ENCODE measurements around the gene AGAP6.
"Not testable (repeated sequence)": the region's sequence is repeated elsewhere in the genome, so short reads cannot be mapped to it uniquely, and the experiment has no call there.

The AGAP6 gene

DNA sequence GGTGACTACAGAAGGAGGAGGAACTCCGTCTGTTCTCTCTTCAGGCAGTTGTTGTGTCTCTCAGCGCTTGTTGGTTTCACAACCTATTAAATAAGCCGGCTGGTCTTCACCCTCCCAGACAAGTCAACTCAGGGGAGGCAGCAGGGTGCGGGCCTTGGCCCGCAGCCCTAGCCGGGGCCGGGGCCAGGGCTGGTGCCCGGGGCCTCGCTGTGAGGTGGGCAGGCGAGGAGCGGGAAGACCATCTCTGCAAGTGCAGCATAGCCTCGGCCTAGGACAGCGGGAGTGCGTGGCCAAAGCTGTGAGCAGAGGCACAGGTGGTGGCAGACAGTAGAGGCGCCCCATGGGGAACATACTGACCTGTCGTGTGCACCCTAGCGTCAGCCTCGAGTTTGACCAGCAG is at the start of gene AGAP6:
TSS of gene AGAP6 (plus strand) at position 31 of the 400 bp plus-strand sequence. CDS start at position 341, 310 bp downstream.
- not testable (repeated sequence) for H3K27me3 Mint-ChIP-seq, H3K4me1 Mint-ChIP-seq, ATAC-seq, H3K9me3 Mint-ChIP-seq, H3K27ac Mint-ChIP-seq, H3K4me3 Mint-ChIP-seq
- H3K36me3 Mint-ChIP-seq = peaks cover 20% of the 10 kb centered on the region

- H3K9me3 Mint-ChIP-seq, H3K36me3 Mint-ChIP-seq, H3K27me3 Mint-ChIP-seq: not testable (repeated sequence)
- peak; percentile 94 for ATAC-seq
- peak within 1 kb of the TSS; percentile 95 for H3K27ac Mint-ChIP-seq
- H3K4me3 Mint-ChIP-seq = peak within 1 kb of the TSS; percentile 99
- peaks cover 35% of the 10 kb centered on the region for H3K4me1 Mint-ChIP-seq
Observed at GRCh38 chr10:49941447-49942338, 46.5 kb upstream of the AGAP6 start, which contains the start of the genes PARG and TIMM23B. Gene PARG, minus strand, starts transcription at chr10:49942027. Its CDS starts 302 bp downstream, at chr10:49941725. Gene TIMM23B, plus strand, starts transcription at chr10:49942053. Its CDS starts 142 bp downstream, at chr10:49942195.

GRCh38 chr10:49942339-49942705 is 45.9 kb upstream of the AGAP6 start:
- Mint-ChIP-seq H3K4me3 (peak overlapping the region; percentile 99), H3K4me1 (peaks cover 35% of the 10 kb centered on the region), H3K27ac (peak overlapping the region; percentile 95)
- H3K36me3 Mint-ChIP-seq, H3K27me3 Mint-ChIP-seq, H3K9me3 Mint-ChIP-seq, ATAC-seq: not testable (repeated sequence)

DNA sequence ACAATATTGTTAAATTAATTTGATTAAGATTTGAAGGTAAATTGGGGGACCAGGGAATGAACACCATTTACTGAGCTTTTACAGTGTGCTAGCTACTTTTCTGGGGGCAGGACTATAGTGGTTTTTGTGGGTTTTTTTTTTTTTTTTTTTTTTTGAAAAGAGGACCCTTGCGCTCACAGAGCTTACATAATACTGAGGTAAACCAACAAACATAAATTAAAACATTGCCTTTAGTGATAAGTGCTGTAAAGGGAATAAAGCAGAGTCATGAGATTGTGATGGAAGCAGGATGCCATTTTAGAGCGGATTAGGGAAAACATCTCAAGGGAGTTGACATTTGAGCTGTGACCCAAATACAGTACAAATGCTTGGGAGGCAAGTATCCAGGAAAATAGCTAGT is 44.6 kb upstream of the AGAP6 start:
- peak overlapping the region; percentile 95 for H3K27ac Mint-ChIP-seq
- H3K36me3 Mint-ChIP-seq = peaks cover 11% of the 10 kb centered on the region
- ATAC-seq, H3K27me3 Mint-ChIP-seq, H3K4me3 Mint-ChIP-seq, H3K9me3 Mint-ChIP-seq: not testable (repeated sequence)
- peaks cover 35% of the 10 kb centered on the region for H3K4me1 Mint-ChIP-seq

DNA sequence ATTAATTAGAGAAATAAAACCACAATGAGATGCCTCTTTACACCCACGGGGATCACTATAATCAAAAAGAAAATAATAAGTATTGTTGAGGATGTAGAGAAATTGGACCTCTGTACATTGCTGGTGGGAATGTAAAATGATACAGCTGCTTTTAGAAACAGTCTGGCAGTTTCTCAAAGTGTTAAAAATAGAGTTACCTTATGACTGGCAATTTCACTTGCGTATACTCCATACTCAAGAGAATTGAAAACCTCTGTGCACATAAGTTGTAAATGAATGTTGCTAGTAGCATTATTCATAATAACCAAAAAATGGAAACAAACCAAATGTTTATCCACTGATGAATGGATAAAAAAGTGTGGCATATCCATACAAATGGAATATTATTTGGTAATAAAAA is 40.1 kb upstream of the AGAP6 start:
- not testable (repeated sequence) for H3K4me1 Mint-ChIP-seq, H3K9me3 Mint-ChIP-seq, H3K27ac Mint-ChIP-seq, H3K27me3 Mint-ChIP-seq, ATAC-seq, H3K4me3 Mint-ChIP-seq
- peaks cover 11% of the 10 kb centered on the region for H3K36me3 Mint-ChIP-seq

- not testable (repeated sequence) for H3K27ac Mint-ChIP-seq, H3K4me1 Mint-ChIP-seq, H3K4me3 Mint-ChIP-seq, ATAC-seq, H3K9me3 Mint-ChIP-seq, H3K27me3 Mint-ChIP-seq
- H3K36me3 Mint-ChIP-seq = peaks cover 11% of the 10 kb centered on the region
Observed at GRCh38 chr10:49948737-49949136, 39.5 kb upstream of the AGAP6 start.

DNA sequence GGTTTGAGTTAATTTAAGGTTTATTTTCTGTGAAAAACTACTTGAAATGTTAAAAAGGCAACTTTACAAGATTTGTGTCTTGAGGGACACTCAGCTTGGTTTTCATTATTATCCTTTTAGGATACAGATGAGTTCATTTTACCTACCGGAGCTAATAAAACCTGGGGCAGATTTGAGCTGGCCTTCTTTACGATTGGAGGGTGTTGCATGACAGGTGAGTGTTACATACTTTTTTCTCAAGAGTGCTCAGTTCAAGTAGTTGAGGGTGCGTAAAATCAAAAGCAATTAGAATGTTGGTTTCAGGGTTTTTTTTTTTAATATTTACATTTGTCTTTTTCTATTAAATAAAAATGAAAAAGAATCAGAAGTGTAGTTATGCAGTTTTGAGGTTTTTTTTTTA is 36.2 kb upstream of the AGAP6 start:
- H3K27ac Mint-ChIP-seq, ATAC-seq, H3K9me3 Mint-ChIP-seq, H3K27me3 Mint-ChIP-seq, H3K4me3 Mint-ChIP-seq, H3K4me1 Mint-ChIP-seq: not testable (repeated sequence)
- H3K36me3 Mint-ChIP-seq = peaks cover 11% of the 10 kb centered on the region

GRCh38 chr10:49953122-49953521 is 35.1 kb upstream of the AGAP6 start:
- not testable (repeated sequence) for ATAC-seq, H3K27me3 Mint-ChIP-seq, H3K4me3 Mint-ChIP-seq, H3K4me1 Mint-ChIP-seq, H3K27ac Mint-ChIP-seq, H3K9me3 Mint-ChIP-seq
- H3K36me3 Mint-ChIP-seq = peaks cover 11% of the 10 kb centered on the region

GRCh38 chr10:49970331-49970857 is 17.8 kb upstream of the AGAP6 start:
- H3K36me3 Mint-ChIP-seq = peaks cover 14% of the 10 kb centered on the region
- not testable (repeated sequence) for H3K4me3 Mint-ChIP-seq, ATAC-seq, H3K27me3 Mint-ChIP-seq, H3K4me1 Mint-ChIP-seq, H3K9me3 Mint-ChIP-seq, H3K27ac Mint-ChIP-seq

- H3K4me1 Mint-ChIP-seq, H3K4me3 Mint-ChIP-seq, H3K27ac Mint-ChIP-seq, H3K9me3 Mint-ChIP-seq, ATAC-seq, H3K36me3 Mint-ChIP-seq, H3K27me3 Mint-ChIP-seq: not testable (repeated sequence)
Observed at GRCh38 chr10:49971466-49971865, 16.7 kb upstream of the AGAP6 start.

GRCh38 chr10:49972094-49972493 is 16.1 kb upstream of the AGAP6 start:
- not testable (repeated sequence) for H3K4me3 Mint-ChIP-seq, ATAC-seq, H3K4me1 Mint-ChIP-seq, H3K9me3 Mint-ChIP-seq, H3K27ac Mint-ChIP-seq, H3K36me3 Mint-ChIP-seq, H3K27me3 Mint-ChIP-seq

DNA sequence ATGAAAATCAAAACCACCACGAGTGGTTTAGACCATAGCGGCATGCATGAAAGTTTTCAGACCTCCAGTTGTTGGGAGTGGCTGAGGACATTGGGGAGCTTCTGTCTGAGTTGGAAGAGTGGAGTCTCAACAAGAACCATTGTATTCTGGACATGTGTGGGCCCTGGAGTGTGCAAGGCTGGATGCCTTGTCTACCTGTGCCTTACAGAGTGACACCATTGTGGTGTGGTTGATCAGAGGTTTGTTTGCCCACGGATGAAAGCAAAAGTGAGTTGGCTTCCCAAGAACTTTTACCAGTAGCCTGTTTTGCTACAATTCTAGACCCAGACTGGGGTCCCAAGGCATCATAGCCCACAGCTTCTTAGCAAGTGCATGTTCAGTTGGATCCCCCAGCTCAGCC is 10.4 kb upstream of the AGAP6 start:
- not testable (repeated sequence) for H3K4me3 Mint-ChIP-seq, H3K4me1 Mint-ChIP-seq, ATAC-seq, H3K27me3 Mint-ChIP-seq, H3K9me3 Mint-ChIP-seq, H3K27ac Mint-ChIP-seq, H3K36me3 Mint-ChIP-seq

DNA sequence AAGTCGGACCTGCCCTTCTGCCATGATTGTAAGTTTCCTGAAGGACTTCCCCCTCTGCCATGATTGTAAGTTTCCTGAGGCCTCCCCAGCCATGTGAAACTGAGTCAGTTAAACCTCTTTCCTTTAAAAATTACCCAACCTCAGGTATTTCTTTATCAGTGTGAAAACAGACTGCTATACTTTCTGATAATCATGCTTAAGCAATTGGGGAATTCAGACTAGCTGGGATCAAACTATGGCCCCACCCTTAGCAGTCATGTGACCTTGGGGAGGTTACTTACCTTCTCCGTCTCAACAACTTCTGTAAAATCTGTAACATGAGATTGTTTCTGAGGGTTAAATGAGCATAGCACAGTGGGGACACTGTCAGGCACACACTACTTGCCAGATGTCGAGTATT is 999 bp upstream of the AGAP6 start:
- H3K9me3 Mint-ChIP-seq, H3K4me3 Mint-ChIP-seq, H3K4me1 Mint-ChIP-seq, ATAC-seq, H3K27me3 Mint-ChIP-seq, H3K27ac Mint-ChIP-seq: not testable (repeated sequence)
- peaks cover 20% of the 10 kb centered on the region for H3K36me3 Mint-ChIP-seq

GRCh38 chr10:49995321-49995720 is 7.1 kb downstream of the AGAP6 start:
- not testable (repeated sequence) for H3K36me3 Mint-ChIP-seq, H3K27ac Mint-ChIP-seq, H3K4me3 Mint-ChIP-seq, ATAC-seq, H3K27me3 Mint-ChIP-seq, H3K4me1 Mint-ChIP-seq, H3K9me3 Mint-ChIP-seq

- H3K27me3 Mint-ChIP-seq, H3K9me3 Mint-ChIP-seq, ATAC-seq, H3K27ac Mint-ChIP-seq, H3K4me3 Mint-ChIP-seq, H3K36me3 Mint-ChIP-seq, H3K4me1 Mint-ChIP-seq: not testable (repeated sequence)
Observed at GRCh38 chr10:50014024-50014423, 25.8 kb downstream of the AGAP6 start.

- not testable (repeated sequence) for H3K9me3 Mint-ChIP-seq, H3K27me3 Mint-ChIP-seq, H3K4me1 Mint-ChIP-seq, H3K4me3 Mint-ChIP-seq, H3K27ac Mint-ChIP-seq, H3K36me3 Mint-ChIP-seq, ATAC-seq
Observed at GRCh38 chr10:50015596-50016220, 27.5 kb downstream of the AGAP6 start.

Measured in stimulated activated memory B cell treated with anti-CD40 and anti-IgM and Interleukin-4, amounts not matched to agents 10 μg/mL and 1 μg/mL and 100 μg/mL, for 72 hours (primary cell).